Measurements from ENCODE around the gene PIEZO1. TPM values are rescaled to one million over a fixed set of nuclear protein-coding genes. Genes with fewer than 3 reads are reported as not detected.

PIEZO1 gene
- total and polyA plus RNA-seq, 2 donors (not counting 3 experiments of a cell fraction or from before 2014, with no cell fraction given) = 298 to 322 TPM

GRCh38 chr16:88825146-88825545 is 40.1 kb upstream of the PIEZO1 start:
- Histone ChIP-seq H3K9me3 (replicated peaks; ENCODE audit: control insufficient read depth, insufficient read depth, low read length) (no peaks in the 10 kb centered on the region), H3K27me3 (ENCODE audit: control insufficient read depth in 2 of 2, insufficient read depth in 2 of 2, low read length in 2 of 2) (no peaks in the 10 kb centered on the region), H3K4me3 (replicated peaks in 1 of 3; ENCODE audit: insufficient read depth in 1 of 3, low read depth in 1 of 3, low read length in 3 of 3) (no peak overlapping the region), H3K4me2 (ENCODE audit: insufficient read depth, low read length) (no peak overlapping the region), H3K9ac (replicated peaks; ENCODE audit: extremely low read depth, insufficient read depth, low read length) (no peak overlapping the region), H4K20me1 (replicated peaks; ENCODE audit: control insufficient read depth, extremely low read depth, insufficient read depth, low read length) (no peaks in the 10 kb centered on the region), H3K27ac (ENCODE audit: insufficient read depth, low read depth, low read length) (no peak overlapping the region), H3K9me1 (replicated peaks; ENCODE audit: control insufficient read depth, extremely low read depth, insufficient read depth, low read length) (no peaks in the 10 kb centered on the region), H3K36me3 (ENCODE audit: control insufficient read depth in 2 of 2, extremely low read depth in 1 of 2, insufficient read depth in 2 of 2, low read length in 2 of 2) (peaks cover 0 to 3% of the 10 kb centered on the region in 2 experiments), H3K4me1 (ENCODE audit: control insufficient read depth, extremely low read depth, insufficient read depth, low read length) (no peaks in the 10 kb centered on the region), H3K79me2 (ENCODE audit: control insufficient read depth, insufficient read depth, low read length) (no peaks in the 10 kb centered on the region), H2AFZ (ENCODE audit: low read depth, low read length) (no peak overlapping the region)
- DNase-seq (ENCODE audit: low read depth, low spot score) (no peak), FAIRE-seq (no peak)
- TF ChIP-seq JUN (IDR thresholded peaks at IDR 0.05; ENCODE audit: borderline replicate concordance, insufficient read depth, insufficient read length, low read depth) = no peak
- TF ChIP-seq POLR2A (IDR thresholded peaks at IDR 0.05; ENCODE audit: low read depth, low read length) = no peak
- no peak for TF ChIP-seq POLR2AphosphoS5 (IDR thresholded peaks at IDR 0.05; ENCODE audit: insufficient read depth, low read depth, low read length)
- no peak for TF ChIP-seq GATA2 (IDR thresholded peaks at IDR 0.05; ENCODE audit: insufficient read depth, insufficient read length, low read depth, low read length)
- TF ChIP-seq MYC (IDR thresholded peaks at IDR 0.05; ENCODE audit: low read depth, low read length) = no peak
- no peak for TF ChIP-seq FOS (IDR thresholded peaks at IDR 0.05; ENCODE audit: borderline replicate concordance, insufficient read depth, low read length)
- no peak for TF ChIP-seq CTCF (IDR thresholded peaks at IDR 0.05; ENCODE audit: extremely low read depth in 1 of 2, insufficient read depth in 1 of 2, low read depth in 1 of 2, low read length in 2 of 2)
- no peak for TF ChIP-seq EZH2 (IDR thresholded peaks at IDR 0.05; ENCODE audit: borderline replicate concordance, low read depth, low read length, severe bottlenecking)
- TF ChIP-seq, protein P1, sequence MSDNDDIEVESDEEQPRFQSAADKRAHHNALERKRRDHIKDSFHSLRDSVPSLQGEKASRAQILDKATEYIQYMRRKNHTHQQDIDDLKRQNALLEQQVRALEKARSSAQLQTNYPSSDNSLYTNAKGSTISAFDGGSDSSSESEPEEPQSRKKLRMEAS (IDR thresholded peaks at IDR 0.05; ENCODE audit: insufficient read depth, insufficient read length) = no peak
- ChIA-PET POLR2A (no interaction called here), CTCF (no interaction called here)
- dilution Hi-C loops (cut with MboI; ENCODE audit: extremely low pct_ligation_motif_present, low sequenced_read_pairs) = no loop called here
- intact Hi-C loops (cut with micrococcal nuclease) = loop anchor here (2.0 kb wide), 1 partner anchor 20 kb away; no protein-coding TSS in a partner anchor
- BruUV-seq (replicated peaks) = no TSS peak
